ENCODE data around the gene RHBDF2. TPM values are rescaled to one million over a fixed set of nuclear protein-coding genes. Genes with fewer than 3 reads are reported as not detected.
A peak's percentile ranks its signal among the peaks of the same experiment; 100 is the strongest.

Gene RHBDF2
- total and polyA plus RNA-seq, 2 donors (not counting 1 experiment from before 2014, with no cell fraction given): 288 to 482 TPM

DNA sequence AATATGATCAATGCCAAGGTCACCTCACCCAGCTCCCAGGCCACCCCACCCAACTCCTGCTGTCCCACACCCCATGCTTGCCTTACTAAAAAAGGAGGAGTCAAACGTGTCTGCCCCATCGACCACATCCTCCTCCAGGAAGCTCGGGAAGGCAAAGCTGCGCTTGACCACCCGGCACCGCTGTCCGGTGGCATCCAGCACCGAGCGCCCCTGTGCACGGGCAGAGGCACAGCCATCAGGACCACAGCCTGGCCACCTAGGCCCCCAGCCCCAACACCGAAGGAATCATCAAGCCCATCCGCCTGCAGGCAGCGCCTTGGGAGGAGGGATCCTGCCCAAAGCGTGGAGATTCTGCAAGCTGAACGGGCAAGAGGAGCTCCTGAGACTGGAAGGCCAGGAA lies 23.6 kb downstream of the RHBDF2 start:
- DNase-seq (no peak), ATAC-seq (ENCODE audit: low read depth) (no peak)
- Histone ChIP-seq H3K36me3 (replicated peaks in 1 of 2; ENCODE audit: control extremely low read depth in 1 of 2, control insufficient read depth in 1 of 2, extremely low read depth in 1 of 2, insufficient read depth in 2 of 2, low read length in 1 of 2) (peaks cover 0 to 70% of the 10 kb centered on the region in 2 experiments), H3K9me3 (ENCODE audit: control extremely low read depth in 1 of 3, control insufficient read depth in 2 of 3, insufficient read depth in 1 of 3, low read length in 2 of 3) (no peaks in the 10 kb centered on the region), H4K20me1 (ENCODE audit: control insufficient read depth, insufficient read depth, low read length, poor library complexity, severe bottlenecking) (peaks cover 21% of the 10 kb centered on the region), H3K4me2 (replicated peaks; ENCODE audit: low read depth, low read length, poor library complexity, severe bottlenecking) (no peak overlapping the region), H3K4me1 (ENCODE audit: control insufficient read depth in 2 of 2, insufficient read depth in 2 of 2, low read length in 2 of 2) (peaks cover 30 to 54% of the 10 kb centered on the region in 2 donors), H3K27me3 (replicated peaks in 1 of 4; ENCODE audit: control extremely low read depth in 1 of 4, control insufficient read depth in 3 of 4, insufficient read depth in 4 of 4, low read length in 3 of 4) (no peaks in the 10 kb centered on the region), H2AFZ (ENCODE audit: insufficient read depth, low read depth, low read length, poor library complexity, severe bottlenecking) (no peak overlapping the region), H3K79me2 (ENCODE audit: control insufficient read depth, insufficient read depth, low read length) (peaks cover 26% of the 10 kb centered on the region), H3K4me3 (ENCODE audit: control extremely low read depth in 1 of 5, extremely low read depth in 1 of 5, insufficient read depth in 1 of 5, low read depth in 2 of 5, low read length in 4 of 5) (no peak overlapping the region), H3K9ac (ENCODE audit: low read length) (no peak overlapping the region), H3K27ac (ENCODE audit: low read length in 2 of 2) (no peak overlapping the region)
- intact Hi-C loops (cut with micrococcal nuclease): no loop called here
- WGBS (ENCODE audit: insufficient coverage): 96% methylated on average over 14 of the region's 15 CpGs
- H3K9me3 Mint-ChIP-seq (ENCODE audit: insufficient read depth): no peaks in the 10 kb centered on the region
- H3K4me1 Mint-ChIP-seq: peaks cover 45% of the 10 kb centered on the region
- ChIA-PET POLR2A (interaction anchor here (1.7 to 23.6 kb wide), 2 partner anchors 10 to 21 kb away, joined by 5 to 478 read pairs; partner anchors contain the start of genes AANAT and RHBDF2), CTCF (interaction anchor here (0.9 to 6.2 kb wide), 7 partner anchors 10 to 68 kb away, joined by 3 to 39 read pairs (median 3); partner anchors contain the start of gene AANAT)
- TF ChIP-seq EZH2 (IDR thresholded peaks at IDR 0.05; ENCODE audit: borderline replicate concordance, insufficient read depth, low read depth, low read length, poor library complexity, severe bottlenecking) (no peak), CTCF (IDR thresholded peaks at IDR 0.05) (no peak)
- H3K27ac Mint-ChIP-seq: peak overlapping the region; percentile 77
- H3K4me3 Mint-ChIP-seq: no peak overlapping the region
- no peaks in the 10 kb centered on the region for H3K27me3 Mint-ChIP-seq

GRCh38 chr17:76476736-76477135 lies 24.5 kb downstream of the RHBDF2 start:
- TF ChIP-seq EZH2 (IDR thresholded peaks at IDR 0.05; ENCODE audit: borderline replicate concordance, insufficient read depth, low read depth, low read length, poor library complexity, severe bottlenecking) (no peak), CTCF (IDR thresholded peaks at IDR 0.05) (no peak)
- Mint-ChIP-seq H3K27me3 (no peaks in the 10 kb centered on the region), H3K4me3 (no peak overlapping the region), H3K27ac (peak overlapping the region; percentile 53), H3K4me1 (peaks cover 39% of the 10 kb centered on the region), H3K9me3 (ENCODE audit: insufficient read depth) (no peaks in the 10 kb centered on the region)
- no peak for ATAC-seq (ENCODE audit: low read depth)
- H3K27ac ChIP-seq (ENCODE audit: low read length in 2 of 2): no peak overlapping the region
- peaks cover 26% of the 10 kb centered on the region for H3K79me2 ChIP-seq (ENCODE audit: control insufficient read depth, insufficient read depth, low read length)
- H2AFZ ChIP-seq (ENCODE audit: insufficient read depth, low read depth, low read length, poor library complexity, severe bottlenecking): no peak overlapping the region
- no peaks in the 10 kb centered on the region for H3K9me3 ChIP-seq (ENCODE audit: control extremely low read depth in 1 of 3, control insufficient read depth in 2 of 3, insufficient read depth in 1 of 3, low read length in 2 of 3)
- H3K27me3 ChIP-seq (replicated peaks in 1 of 4; ENCODE audit: control extremely low read depth in 1 of 4, control insufficient read depth in 3 of 4, insufficient read depth in 4 of 4, low read length in 3 of 4): no peaks in the 10 kb centered on the region
- H3K36me3 ChIP-seq (replicated peaks in 1 of 2; ENCODE audit: control extremely low read depth in 1 of 2, control insufficient read depth in 1 of 2, extremely low read depth in 1 of 2, insufficient read depth in 2 of 2, low read length in 1 of 2): peaks cover 0 to 79% of the 10 kb centered on the region in 2 experiments
- CTCF ChIA-PET: interaction anchor here (1.0 to 6.2 kb wide), 8 partner anchors 9 to 68 kb away, joined by 3 to 39 read pairs (median 4); partner anchors contain the start of gene AANAT
- peaks cover 30% of the 10 kb centered on the region for H4K20me1 ChIP-seq (ENCODE audit: control insufficient read depth, insufficient read depth, low read length, poor library complexity, severe bottlenecking)
- H3K4me1 ChIP-seq (ENCODE audit: control insufficient read depth in 2 of 2, insufficient read depth in 2 of 2, low read length in 2 of 2): peaks cover 23 to 45% of the 10 kb centered on the region in 2 donors
- H3K4me3 ChIP-seq (ENCODE audit: control extremely low read depth in 1 of 5, extremely low read depth in 1 of 5, insufficient read depth in 1 of 5, low read depth in 2 of 5, low read length in 4 of 5): no peak overlapping the region
- no peak for DNase-seq
- WGBS (ENCODE audit: insufficient coverage): 95% methylated on average over 13 of the region's 20 CpGs
- H3K9ac ChIP-seq (ENCODE audit: low read length): no peak overlapping the region
- no peak overlapping the region for H3K4me2 ChIP-seq (replicated peaks; ENCODE audit: low read depth, low read length, poor library complexity, severe bottlenecking)
- intact Hi-C loops (cut with micrococcal nuclease): no loop called here
- POLR2A ChIA-PET: interaction anchor here (0.7 to 23.6 kb wide), 3 partner anchors 9 to 301 kb away, joined by 5 to 478 read pairs (median 5); partner anchors contain the start of genes AANAT and RHBDF2

Data from B cell (primary cell).